Body of pancreas (tissue), 4 donors: ENCODE measurements around the gene SMPDL3B.

Source experiments
- POLR2A ChIP-seq, 3 donors: fragments of 450-650 bp; IDR thresholded peaks; one replicate each; pipeline ENCODE4 v1.6.1; 2016; ENCODE audit warnings: antibody characterized with exemption in 3 of 3, mild to moderate bottlenecking in 2 of 3
- TF ChIP-seq, protein P1 (sequence below), 7 experiments: fragments of 450-650 bp in 4 of 7; fragments of 200-600 bp in 3 of 7; sonication (generic) in 3 of 7; IDR thresholded peaks; one replicate each; pipeline ENCODE4 v1.5.1; 2016 to 2019; ENCODE audit warnings: antibody characterized with exemption in 7 of 7

DNA sequence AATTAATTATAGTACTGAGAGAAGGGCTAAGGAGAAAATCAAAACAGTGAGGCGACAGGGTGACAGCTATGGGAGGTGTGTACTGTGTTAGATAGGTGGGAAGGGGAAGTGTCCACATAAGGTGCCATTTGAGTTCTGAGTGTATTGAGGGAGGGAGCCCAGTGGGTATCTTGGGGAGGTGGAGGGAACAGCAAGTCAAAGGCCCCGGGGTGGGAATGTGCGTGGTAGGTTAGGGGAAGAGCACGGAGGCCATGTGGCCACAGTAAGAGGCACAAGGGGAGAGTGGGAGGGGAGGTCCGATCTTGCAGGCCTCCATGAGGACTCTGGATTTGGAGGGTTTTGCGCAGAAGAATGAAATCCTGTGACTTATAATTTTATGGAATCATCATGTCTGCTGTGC lies 22.0 kb downstream of the SMPDL3B start:
- TF ChIP-seq, protein P1, sequence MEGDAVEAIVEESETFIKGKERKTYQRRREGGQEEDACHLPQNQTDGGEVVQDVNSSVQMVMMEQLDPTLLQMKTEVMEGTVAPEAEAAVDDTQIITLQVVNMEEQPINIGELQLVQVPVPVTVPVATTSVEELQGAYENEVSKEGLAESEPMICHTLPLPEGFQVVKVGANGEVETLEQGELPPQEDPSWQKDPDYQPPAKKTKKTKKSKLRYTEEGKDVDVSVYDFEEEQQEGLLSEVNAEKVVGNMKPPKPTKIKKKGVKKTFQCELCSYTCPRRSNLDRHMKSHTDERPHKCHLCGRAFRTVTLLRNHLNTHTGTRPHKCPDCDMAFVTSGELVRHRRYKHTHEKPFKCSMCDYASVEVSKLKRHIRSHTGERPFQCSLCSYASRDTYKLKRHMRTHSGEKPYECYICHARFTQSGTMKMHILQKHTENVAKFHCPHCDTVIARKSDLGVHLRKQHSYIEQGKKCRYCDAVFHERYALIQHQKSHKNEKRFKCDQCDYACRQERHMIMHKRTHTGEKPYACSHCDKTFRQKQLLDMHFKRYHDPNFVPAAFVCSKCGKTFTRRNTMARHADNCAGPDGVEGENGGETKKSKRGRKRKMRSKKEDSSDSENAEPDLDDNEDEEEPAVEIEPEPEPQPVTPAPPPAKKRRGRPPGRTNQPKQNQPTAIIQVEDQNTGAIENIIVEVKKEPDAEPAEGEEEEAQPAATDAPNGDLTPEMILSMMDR (IDR thresholded peaks at IDR 0.05), result no peak
- no peak for TF ChIP-seq POLR2A (IDR thresholded peaks at IDR 0.05)
